ENCODE results near the gene FOXR1. TPM values are rescaled to one million over a fixed set of nuclear protein-coding genes. Genes with fewer than 3 reads are reported as not detected.

Gene FOXR1
- total RNA-seq, 6 experiments from 2014 or later = not detected

DNA sequence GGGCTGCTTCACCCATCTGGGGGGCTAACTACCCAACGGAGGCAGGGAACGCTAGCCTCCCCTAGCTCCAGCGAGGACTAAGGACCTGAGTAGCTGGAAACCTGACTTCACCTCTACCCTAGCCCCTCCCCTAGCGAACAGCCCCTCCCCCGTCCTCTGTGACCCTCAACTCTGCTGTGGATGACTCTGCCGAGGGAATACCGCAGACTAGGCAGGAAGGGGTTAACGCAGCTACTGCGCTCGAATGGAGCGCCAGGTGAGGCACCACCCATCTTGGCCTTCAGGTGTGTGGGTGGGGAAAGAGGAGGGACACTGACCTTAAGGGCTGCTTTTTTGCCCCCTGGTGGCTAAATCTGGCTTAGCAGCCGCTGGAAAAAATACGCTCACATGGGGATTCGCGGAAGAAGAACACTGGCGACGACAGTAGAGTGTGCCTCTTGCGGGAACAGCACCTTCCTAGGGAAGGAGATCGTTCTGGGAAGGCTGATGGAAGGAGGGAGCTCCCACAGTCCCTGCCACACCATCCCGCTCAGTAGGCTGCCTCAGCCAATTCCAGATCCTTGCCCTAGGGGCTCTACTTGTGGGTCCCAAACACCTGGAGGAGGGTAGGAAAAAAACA is 41.4 kb upstream of the FOXR1 start:
- Mint-ChIP-seq H3K27me3 (ENCODE audit: insufficient read depth) (no peaks in the 10 kb centered on the region), H3K27ac (no peak overlapping the region), H3K4me1 (ENCODE audit: low read depth) (peaks cover 51% of the 10 kb centered on the region), H3K4me3 (peak overlapping the region; percentile 96), H3K36me3 (ENCODE audit: low read depth) (no peaks in the 10 kb centered on the region), H3K9me3 (no peaks in the 10 kb centered on the region)
- TF ChIP-seq, protein P1, sequence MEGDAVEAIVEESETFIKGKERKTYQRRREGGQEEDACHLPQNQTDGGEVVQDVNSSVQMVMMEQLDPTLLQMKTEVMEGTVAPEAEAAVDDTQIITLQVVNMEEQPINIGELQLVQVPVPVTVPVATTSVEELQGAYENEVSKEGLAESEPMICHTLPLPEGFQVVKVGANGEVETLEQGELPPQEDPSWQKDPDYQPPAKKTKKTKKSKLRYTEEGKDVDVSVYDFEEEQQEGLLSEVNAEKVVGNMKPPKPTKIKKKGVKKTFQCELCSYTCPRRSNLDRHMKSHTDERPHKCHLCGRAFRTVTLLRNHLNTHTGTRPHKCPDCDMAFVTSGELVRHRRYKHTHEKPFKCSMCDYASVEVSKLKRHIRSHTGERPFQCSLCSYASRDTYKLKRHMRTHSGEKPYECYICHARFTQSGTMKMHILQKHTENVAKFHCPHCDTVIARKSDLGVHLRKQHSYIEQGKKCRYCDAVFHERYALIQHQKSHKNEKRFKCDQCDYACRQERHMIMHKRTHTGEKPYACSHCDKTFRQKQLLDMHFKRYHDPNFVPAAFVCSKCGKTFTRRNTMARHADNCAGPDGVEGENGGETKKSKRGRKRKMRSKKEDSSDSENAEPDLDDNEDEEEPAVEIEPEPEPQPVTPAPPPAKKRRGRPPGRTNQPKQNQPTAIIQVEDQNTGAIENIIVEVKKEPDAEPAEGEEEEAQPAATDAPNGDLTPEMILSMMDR (IDR thresholded peaks at IDR 0.05) = peak; percentile 97
- peak; percentile 57 for DNase-seq

DNA sequence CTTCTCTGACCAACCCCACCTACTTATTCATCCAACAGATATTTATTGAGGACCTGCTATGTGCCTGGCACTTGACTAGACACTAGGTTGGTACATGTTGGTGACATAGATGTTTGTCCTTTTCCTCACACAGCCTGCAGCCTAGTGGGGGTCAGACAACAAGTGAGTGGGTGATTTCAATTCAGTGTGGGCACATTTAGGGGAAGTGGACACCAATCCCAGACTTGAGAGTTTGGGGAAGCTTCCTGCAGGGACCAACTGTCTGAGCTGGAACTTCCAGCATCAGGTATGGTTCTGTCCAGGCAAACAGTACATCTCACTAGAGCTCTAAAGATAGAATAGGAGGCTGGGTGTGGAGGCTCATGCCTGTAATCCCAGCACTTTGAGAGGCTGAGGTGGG is 40.0 kb upstream of the FOXR1 start:
- no peak for DNase-seq
- H3K4me1 Mint-ChIP-seq (ENCODE audit: low read depth) = peaks cover 44% of the 10 kb centered on the region
- no peaks in the 10 kb centered on the region for H3K9me3 Mint-ChIP-seq
- H3K4me3 Mint-ChIP-seq = no peak overlapping the region
- no peak overlapping the region for H3K27ac Mint-ChIP-seq
- TF ChIP-seq, protein P1 (IDR thresholded peaks at IDR 0.05) = no peak
- H3K27me3 Mint-ChIP-seq (ENCODE audit: insufficient read depth) = no peaks in the 10 kb centered on the region
- no peaks in the 10 kb centered on the region for H3K36me3 Mint-ChIP-seq (ENCODE audit: low read depth)

DNA sequence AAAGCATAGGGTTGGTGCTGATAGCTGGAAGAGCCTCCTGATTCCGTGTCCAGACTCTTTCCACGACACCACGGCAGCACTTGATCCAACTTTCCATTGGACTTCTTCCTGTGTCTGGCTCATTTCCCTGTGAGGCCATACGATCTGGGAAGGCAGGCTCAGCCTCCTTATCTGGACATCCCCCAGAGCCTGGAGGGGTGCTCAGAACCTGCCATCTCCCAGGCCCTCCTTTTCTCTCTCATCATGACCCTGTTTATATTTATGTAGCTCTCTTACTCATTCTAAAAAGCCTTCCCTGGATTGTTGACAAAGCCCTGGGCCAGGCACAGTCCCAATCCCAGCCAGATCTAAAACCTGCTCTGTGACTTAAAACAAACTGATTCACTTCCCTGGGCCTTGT is 38.1 kb upstream of the FOXR1 start:
- Mint-ChIP-seq H3K27ac (peak overlapping the region; percentile 12), H3K9me3 (no peaks in the 10 kb centered on the region), H3K4me3 (no peak overlapping the region), H3K36me3 (ENCODE audit: low read depth) (no peaks in the 10 kb centered on the region), H3K4me1 (ENCODE audit: low read depth) (peaks cover 36% of the 10 kb centered on the region), H3K27me3 (ENCODE audit: insufficient read depth) (no peaks in the 10 kb centered on the region)
- TF ChIP-seq, protein P1 (IDR thresholded peaks at IDR 0.05) = no peak
- DNase-seq = no peak

GRCh38 chr11:118935376-118935775 is 36.2 kb upstream of the FOXR1 start:
- H3K4me1 Mint-ChIP-seq (ENCODE audit: low read depth) = peaks cover 50% of the 10 kb centered on the region

GRCh38 chr11:118938491-118939403 is 32.8 kb upstream of the FOXR1 start:
- no peaks in the 10 kb centered on the region for H3K9me3 Mint-ChIP-seq
- H3K4me1 Mint-ChIP-seq (ENCODE audit: low read depth) = peaks cover 29% of the 10 kb centered on the region
- H3K27me3 Mint-ChIP-seq (ENCODE audit: insufficient read depth) = peaks cover 5% of the 10 kb centered on the region
- H3K4me3 Mint-ChIP-seq = no peak overlapping the region
- peak overlapping the region; percentile 66 for H3K27ac Mint-ChIP-seq
- no peaks in the 10 kb centered on the region for H3K36me3 Mint-ChIP-seq (ENCODE audit: low read depth)
- DNase-seq = peak; percentile 84
- TF ChIP-seq, protein P1 (IDR thresholded peaks at IDR 0.05) = no peak

More at GRCh38 chr11:118935376-118935775, 36.2 kb upstream of the FOXR1 start:
- no peaks in the 10 kb centered on the region for H3K36me3 Mint-ChIP-seq (ENCODE audit: low read depth)
- H3K9me3 Mint-ChIP-seq = no peaks in the 10 kb centered on the region
- no peak overlapping the region for H3K27ac Mint-ChIP-seq
- DNase-seq = no peak
- H3K4me3 Mint-ChIP-seq = no peak overlapping the region
- TF ChIP-seq, protein P1 (IDR thresholded peaks at IDR 0.05) = no peak
- no peaks in the 10 kb centered on the region for H3K27me3 Mint-ChIP-seq (ENCODE audit: insufficient read depth)

Data from HFFc6 (cell line).